RWPE2 (cell line): Measurements from ENCODE around the gene MATK.
"Not testable (repeated sequence)": the region's sequence is repeated elsewhere in the genome, so short reads cannot be mapped to it uniquely, and the experiment has no call there.

Experiments used
- ATAC-seq: fragments of 200-7000 bp; cut with Tn5 transposase; 3 replicates; pipeline ENCODE4 v1.9.1; 2021; ENCODE audit warnings: low read depth
- DNase-seq: peaks from one replicate; pipeline ENCODE4 v3.0.0-alpha.2; 2020; ENCODE audit warnings: low spot score
- H3K27ac ChIP-seq: fragments of 450-650 bp; 2 replicates; pipeline ENCODE4 v1.5.1; 2017; ENCODE audit warnings: mild to moderate bottlenecking; ENCODE audit not compliant: poor library complexity, severe bottlenecking
- H3K27me3 ChIP-seq: fragments of 250-450 bp; sonication (Bioruptor Pico); 2 replicates; pipeline ENCODE4 v1.5.1; 2021; ENCODE audit warnings: mild to moderate bottlenecking, moderate library complexity; ENCODE audit not compliant: insufficient read depth, poor library complexity, severe bottlenecking
- H3K36me3 ChIP-seq: fragments of 250-450 bp; sonication (Bioruptor Pico); 2 replicates; pipeline ENCODE4 v1.5.1; 2020; ENCODE audit warnings: low read depth, mild to moderate bottlenecking, moderate library complexity
- H3K4me1 ChIP-seq: fragments of 250-450 bp; sonication (Bioruptor Pico); 2 replicates; pipeline ENCODE4 v1.5.1; 2021; ENCODE audit warnings: mild to moderate bottlenecking, moderate library complexity; ENCODE audit not compliant: insufficient read depth, poor library complexity, severe bottlenecking
- H3K4me3 ChIP-seq: fragments of 250-450 bp; sonication (Bioruptor Pico); 2 replicates; pipeline ENCODE4 v1.5.1; 2021; ENCODE audit warnings: mild to moderate bottlenecking, moderate library complexity; ENCODE audit not compliant: severe bottlenecking
- H3K9me3 ChIP-seq: fragments of 250-450 bp; sonication (Bioruptor Pico); 2 replicates; pipeline ENCODE4 v1.5.1; 2021; ENCODE audit warnings: mild to moderate bottlenecking, moderate library complexity; ENCODE audit not compliant: severe bottlenecking
- CTCF ChIP-seq: fragments of 450-650 bp; IDR thresholded peaks from one replicate; pipeline ENCODE4 v1.5.1; 2017; ENCODE audit warnings: mild to moderate bottlenecking, moderate library complexity; ENCODE audit not compliant: poor library complexity, severe bottlenecking

MATK gene

GRCh38 chr19:3768015-3768747, 18.0 kb downstream of the MATK start:
- DNase-seq, result no peak
- no peak for ATAC-seq
- peaks cover 8% of the 10 kb centered on the region; the same call in 1 of the 2 replicates for H3K36me3 ChIP-seq
- no peak overlapping the region for H3K4me3 ChIP-seq
- H3K27ac ChIP-seq, result no peak overlapping the region
- H3K4me1 ChIP-seq, result no peaks in the 10 kb centered on the region
- H3K9me3 ChIP-seq, result no peaks in the 10 kb centered on the region
- no peak for TF ChIP-seq CTCF
- no peaks in the 10 kb centered on the region for H3K27me3 ChIP-seq

GRCh38 chr19:3767050-3767449, 19.1 kb downstream of the MATK start:
- Histone ChIP-seq H3K27ac (no peak overlapping the region), H3K27me3 (no peaks in the 10 kb centered on the region), H3K9me3 (no peaks in the 10 kb centered on the region), H3K36me3 (peaks cover 8% of the 10 kb centered on the region; the same call in 1 of the 2 replicates), H3K4me1 (no peaks in the 10 kb centered on the region), H3K4me3 (no peak overlapping the region)
- ATAC-seq, result no peak
- DNase-seq, result no peak
- no peak for TF ChIP-seq CTCF

GRCh38 chr19:3766520-3766919, 19.7 kb downstream of the MATK start:
- Histone ChIP-seq H3K36me3 (peaks cover 8% of the 10 kb centered on the region; the same call in 1 of the 2 replicates), H3K27ac (no peak overlapping the region), H3K4me3 (no peak overlapping the region), H3K4me1 (no peaks in the 10 kb centered on the region), H3K27me3 (no peaks in the 10 kb centered on the region), H3K9me3 (no peaks in the 10 kb centered on the region)
- DNase-seq (no peak), ATAC-seq (no peak)
- TF ChIP-seq CTCF, result no peak

GRCh38 chr19:3765757-3766156, 20.4 kb downstream of the MATK start:
- not testable (repeated sequence) for H3K4me1 ChIP-seq, H3K4me3 ChIP-seq, H3K9me3 ChIP-seq, H3K36me3 ChIP-seq, H3K27ac ChIP-seq, H3K27me3 ChIP-seq, ATAC-seq, DNase-seq

- no peak overlapping the region for H3K4me3 ChIP-seq
- H3K9me3 ChIP-seq, result no peaks in the 10 kb centered on the region
- H3K4me1 ChIP-seq, result no peaks in the 10 kb centered on the region
- ATAC-seq (no peak), DNase-seq (no peak)
- H3K27me3 ChIP-seq, result no peaks in the 10 kb centered on the region
- peaks cover 8% of the 10 kb centered on the region; the same call in 1 of the 2 replicates for H3K36me3 ChIP-seq
- H3K27ac ChIP-seq, result no peak overlapping the region
- TF ChIP-seq CTCF, result no peak
These were observed 21.1 kb downstream of the MATK start for GRCh38 chr19:3765121-3765520.
